Stimulated activated CD4-positive, alpha-beta T cell treated with anti-CD3 and anti-CD28 coated beads, Interleukin-15, amount 100 ng/mL, for 48 hours (primary cell): Measurements from ENCODE around the gene HSPA8.
"Not testable (repeated sequence)": the region's sequence is repeated elsewhere in the genome, so short reads cannot be mapped to it uniquely, and the experiment has no call there.

Experiments
- DNase-seq, 2 donors: peaks; one replicate each; pipeline ENCODE4 v3.0.0-alpha.2; 2020; ENCODE audit warnings: low read depth in 2 of 2

The HSPA8 gene

DNA sequence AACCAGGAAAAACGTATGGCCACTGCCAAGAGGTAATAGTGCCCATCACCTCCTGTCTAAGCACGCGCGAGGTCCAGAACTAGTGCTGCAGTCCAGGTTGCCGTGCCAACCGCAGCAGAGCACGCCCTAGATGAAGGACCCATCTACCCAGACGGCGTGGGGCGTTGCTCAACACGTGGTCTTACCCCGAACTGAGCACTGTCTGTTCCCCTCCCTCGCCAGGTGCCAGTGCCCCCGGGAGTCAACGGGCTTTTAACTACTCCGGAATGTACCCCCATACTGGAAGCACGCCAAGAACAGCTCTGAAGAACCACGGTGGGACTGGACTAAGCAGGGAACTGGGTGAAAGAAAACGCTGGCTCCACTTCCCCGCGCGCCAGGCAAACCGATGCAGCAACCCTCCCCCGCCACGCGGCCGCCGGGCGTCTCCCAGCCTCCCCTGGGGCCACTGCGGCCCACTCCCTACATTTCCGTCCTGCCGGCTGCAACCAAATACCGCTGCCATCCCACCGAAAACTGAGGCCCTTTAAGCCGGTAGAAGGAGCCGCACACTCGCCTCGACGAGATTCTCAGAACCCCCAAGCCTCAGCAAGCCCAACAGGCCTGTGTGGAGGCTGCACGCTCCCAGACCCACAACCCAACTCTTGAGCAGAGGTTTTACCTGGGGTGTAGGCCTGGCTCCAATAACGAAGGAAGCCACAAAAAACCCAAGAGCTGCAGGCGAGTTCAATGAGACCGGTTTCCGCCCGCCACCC, at the start of gene HSPA8:
TSS of gene HSPA8 (minus strand) at position 734 of the 755 bp plus-strand sequence. CDS start 812 bp downstream, outside the sequence.
- DNase-seq: peak; percentile 54 to 62

DNA sequence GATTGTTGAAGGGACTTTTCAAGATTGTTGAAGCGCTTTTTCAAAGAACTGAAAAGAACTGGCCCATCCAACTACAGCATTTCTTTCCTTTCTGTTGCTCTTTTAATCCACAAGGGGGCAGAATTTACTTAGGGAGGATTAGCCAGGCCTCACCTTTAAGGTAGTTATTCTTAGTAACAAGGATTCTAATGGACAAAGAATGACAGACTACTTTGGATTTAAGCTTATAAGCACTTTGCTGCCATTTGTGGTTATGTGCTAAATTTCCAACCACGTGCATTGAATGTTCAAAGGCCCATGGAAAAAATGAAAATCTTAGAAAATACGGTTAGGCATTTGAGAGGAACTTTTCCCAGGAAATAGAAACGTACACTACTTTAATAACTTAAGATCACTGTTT, 49.5 kb upstream of the HSPA8 start:
- DNase-seq: no peak

GRCh38 chr11:123110397-123110796, 48.5 kb upstream of the HSPA8 start:
- no peak for DNase-seq

DNA sequence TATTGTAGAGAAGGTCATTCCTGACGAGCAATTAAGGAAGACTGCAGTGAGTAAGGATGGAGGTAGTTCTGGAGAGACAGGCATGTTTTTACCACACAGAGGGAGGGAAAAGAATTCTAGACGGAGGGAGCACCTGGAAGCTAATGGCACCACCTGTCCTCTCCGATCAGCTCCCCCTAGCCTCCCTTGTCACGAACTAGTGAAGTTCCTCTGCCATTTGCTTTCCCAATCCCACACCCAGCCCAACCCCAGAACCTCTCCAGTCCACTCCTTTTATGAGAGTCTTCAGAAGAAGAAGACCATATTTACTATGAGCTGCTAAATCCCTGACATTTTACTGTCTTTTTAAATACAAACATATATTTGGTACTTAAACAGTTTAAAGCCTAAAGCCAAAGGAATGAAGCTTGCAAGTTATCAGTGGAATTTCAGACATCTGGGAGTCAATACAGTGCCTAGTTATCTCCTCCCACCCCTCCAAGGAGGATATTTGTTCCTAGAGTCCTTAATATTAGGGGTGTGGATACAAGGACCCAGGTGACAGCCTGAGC, 46.1 kb upstream of the HSPA8 start:
- no peak for DNase-seq

DNA sequence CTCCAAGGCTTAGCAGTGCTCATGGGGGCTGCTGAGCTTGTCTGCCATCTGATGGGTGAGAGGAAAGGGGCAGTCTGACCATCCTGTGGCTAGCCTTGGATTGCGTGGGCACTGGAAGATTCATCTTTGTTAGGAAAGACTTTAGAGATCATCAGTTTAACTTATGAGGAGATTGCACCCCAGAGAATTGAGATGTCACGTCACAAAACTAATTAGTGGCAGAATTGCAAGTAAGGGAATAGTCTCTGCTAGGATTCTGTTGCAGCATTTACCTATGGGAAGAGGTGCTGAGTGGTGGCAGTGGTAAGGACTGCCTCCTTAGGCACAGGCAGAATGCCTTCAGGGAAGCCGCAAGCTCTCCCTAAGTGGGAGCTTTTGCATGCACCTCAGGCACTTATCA, 42.8 kb upstream of the HSPA8 start:
- no peak for DNase-seq

DNA sequence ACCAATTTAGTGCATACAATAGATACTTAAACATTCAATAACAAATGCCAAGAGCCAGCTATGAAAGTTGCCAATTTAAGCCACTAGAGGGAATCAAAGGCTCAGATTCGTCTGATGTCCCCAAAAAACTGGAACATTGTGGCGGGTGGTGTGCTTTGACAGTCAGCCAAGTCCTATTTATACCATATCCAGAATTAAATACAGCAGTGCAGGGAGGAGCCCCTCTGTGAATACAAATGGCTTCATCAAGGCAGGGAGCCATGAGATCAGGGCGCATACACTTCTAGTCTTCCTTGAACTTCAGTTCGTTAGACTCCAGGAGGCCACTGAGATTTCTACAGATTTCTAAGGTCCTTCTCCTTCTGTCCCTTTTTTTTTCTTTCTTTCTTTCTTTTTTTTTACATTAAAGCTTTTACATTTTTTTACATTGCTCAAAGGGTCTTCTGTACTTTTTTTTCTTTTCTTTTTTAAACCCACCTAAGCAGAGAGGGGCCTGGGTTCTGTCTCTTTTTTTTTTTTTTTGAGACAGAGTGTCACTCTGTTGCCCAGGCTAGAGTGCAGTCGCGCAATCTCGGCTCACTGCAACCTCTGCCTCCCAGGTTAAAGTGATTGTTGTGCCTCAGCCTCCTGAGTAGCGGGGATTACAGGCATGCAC, 41.5 kb upstream of the HSPA8 start:
- no peak for DNase-seq

GRCh38 chr11:123100379-123101085, 38.6 kb upstream of the HSPA8 start:
- no peak for DNase-seq

DNA sequence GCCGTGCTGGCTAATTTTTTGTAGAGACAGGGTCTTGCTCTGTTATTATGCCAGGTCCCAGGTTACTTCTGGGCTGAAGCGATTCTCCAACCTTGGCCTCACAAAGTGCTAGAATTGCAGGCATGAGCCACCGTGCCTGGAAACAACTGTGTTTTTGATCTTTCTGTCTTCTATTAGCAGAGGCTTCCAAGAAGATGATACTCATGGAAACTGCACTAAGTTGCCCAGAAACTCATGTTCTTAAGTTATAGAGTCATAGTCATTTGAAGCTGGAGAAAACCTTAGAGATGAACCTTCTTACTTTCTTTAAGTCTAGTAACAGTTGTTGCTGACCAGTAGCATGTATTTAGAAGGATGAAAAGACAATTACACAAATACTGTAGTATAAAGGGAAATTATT, 37.1 kb upstream of the HSPA8 start:
- DNase-seq: no peak

GRCh38 chr11:123093739-123094138, 31.8 kb upstream of the HSPA8 start:
- no peak for DNase-seq

- DNase-seq: no peak
Measured at GRCh38 chr11:123091506-123091905, 29.6 kb upstream of the HSPA8 start.

DNA sequence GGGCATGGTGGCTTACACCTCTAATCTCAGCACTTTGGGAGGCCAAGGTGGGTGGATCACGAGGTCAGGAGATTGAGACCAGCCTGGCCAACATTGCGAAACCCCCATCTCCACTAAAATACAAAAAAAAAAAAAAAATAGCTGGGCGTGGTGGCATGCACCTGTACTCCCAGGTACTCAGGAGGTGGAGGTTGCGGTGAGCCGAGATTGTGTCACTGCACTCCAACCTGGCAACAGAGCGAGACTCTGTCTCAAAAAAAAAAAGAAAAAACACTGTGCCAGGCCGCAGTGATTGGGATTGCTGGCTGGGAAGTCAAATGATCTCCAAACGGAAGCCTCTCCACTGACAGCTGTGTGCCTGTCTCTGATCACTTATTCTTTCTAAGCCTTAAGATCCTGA, 28.2 kb upstream of the HSPA8 start:
- DNase-seq: not testable (repeated sequence)

GRCh38 chr11:123088896-123089295, 27.0 kb upstream of the HSPA8 start:
- not testable (repeated sequence) for DNase-seq

GRCh38 chr11:123087657-123088056, 25.7 kb upstream of the HSPA8 start:
- DNase-seq: not testable (repeated sequence)

DNA sequence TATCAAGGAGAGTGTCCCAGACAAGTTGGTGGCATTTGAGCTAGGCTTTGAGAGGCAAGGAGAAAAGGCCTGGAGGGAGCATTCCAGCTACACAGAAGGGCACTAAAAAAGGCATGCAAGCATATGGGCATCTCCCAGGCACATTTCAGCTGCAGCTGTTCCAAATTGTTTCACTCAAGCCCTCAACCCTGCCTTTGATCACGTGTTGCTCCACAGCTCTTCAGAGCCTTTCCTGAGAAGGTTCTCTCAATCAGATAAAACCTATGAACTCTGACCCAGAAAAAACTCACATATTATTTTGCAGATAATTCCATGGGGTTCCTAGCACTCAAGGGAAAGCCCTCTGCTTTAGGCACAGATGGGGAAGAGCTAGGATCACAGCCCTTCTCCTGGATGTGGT, 24.4 kb upstream of the HSPA8 start:
- DNase-seq: no peak

- no peak for DNase-seq
Measured at GRCh38 chr11:123085497-123085896, 23.6 kb upstream of the HSPA8 start.

DNA sequence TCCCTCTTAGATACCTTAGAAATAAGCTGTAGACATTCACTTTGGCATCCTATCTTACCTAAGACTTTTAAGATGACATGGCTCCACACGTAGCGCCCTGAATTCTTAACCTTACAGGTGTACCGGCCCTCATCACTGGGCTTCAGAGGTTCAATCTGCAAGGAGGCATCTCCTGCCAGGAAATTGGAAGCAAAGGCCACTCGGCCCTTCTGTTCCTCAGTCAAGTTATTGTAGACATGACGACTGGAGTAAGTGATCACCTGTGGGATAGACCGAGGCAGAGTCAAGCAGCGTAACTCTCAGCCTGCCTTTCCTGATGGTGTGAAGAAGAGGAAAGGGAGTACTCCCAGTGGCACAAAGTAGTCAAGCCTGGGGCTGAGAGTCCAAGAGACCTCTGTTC, 22.5 kb upstream of the HSPA8 start:
- DNase-seq: no peak

DNA sequence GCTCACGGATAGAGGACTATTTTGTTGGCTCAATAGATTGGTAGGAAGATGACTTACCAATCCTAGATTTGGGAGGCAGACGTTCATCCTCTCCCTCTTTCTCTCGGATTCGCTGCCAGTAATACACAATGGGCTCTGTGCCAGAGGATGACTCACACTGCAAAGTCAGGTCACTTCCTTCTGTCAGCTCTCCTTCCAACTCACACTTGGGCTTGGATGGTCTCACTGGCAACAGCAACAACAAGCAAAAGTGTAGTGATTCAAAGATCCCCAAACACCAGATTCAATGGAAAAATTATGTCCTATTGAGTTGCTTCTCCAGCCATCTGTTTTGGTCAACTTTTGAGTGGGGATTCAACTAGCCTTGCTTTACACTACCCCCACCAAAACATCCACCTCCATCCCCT, 21.7 kb upstream of the HSPA8 start:
- DNase-seq: peak; percentile 65 to 70

DNA sequence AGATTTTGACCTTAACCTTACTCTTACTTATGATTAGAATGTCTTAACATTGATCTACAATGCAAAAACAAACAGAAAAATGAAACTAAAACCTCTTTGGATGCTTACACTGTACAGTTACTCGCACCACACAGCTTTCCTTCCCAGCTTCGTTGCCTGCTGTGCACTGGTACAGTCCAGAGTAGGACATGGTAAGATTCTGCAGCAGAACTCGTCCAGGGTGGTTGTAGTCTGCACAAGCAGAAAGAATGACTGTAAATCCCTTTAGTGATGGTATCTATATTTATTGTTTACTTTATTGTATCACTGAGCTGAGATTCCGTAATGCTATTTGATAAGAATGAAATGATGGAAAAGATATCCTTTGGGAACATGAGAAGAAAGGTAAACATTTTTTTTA, 21.0 kb upstream of the HSPA8 start:
- DNase-seq: no peak

DNA sequence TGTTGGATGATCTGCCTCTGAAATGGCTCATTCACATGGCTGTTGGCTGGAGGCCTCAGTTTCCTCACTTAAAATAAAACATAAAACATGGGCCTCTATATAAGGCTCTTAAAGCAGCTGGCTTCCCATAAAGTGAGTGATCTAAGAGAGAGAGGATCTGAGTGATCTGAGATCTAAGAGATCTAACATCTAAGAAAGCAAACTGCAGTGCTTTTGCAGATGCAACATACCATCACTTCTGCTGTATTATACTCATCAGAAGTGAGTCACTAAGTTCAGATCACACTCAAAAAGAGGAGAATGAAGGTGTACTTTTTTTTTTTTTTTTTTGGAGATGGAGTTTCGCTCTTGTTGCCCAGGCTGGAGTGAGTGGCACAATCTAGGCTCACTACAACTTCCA, 18.1 kb upstream of the HSPA8 start:
- no peak for DNase-seq

- DNase-seq: no peak
Measured at GRCh38 chr11:123076484-123076883, 14.5 kb upstream of the HSPA8 start.

DNA sequence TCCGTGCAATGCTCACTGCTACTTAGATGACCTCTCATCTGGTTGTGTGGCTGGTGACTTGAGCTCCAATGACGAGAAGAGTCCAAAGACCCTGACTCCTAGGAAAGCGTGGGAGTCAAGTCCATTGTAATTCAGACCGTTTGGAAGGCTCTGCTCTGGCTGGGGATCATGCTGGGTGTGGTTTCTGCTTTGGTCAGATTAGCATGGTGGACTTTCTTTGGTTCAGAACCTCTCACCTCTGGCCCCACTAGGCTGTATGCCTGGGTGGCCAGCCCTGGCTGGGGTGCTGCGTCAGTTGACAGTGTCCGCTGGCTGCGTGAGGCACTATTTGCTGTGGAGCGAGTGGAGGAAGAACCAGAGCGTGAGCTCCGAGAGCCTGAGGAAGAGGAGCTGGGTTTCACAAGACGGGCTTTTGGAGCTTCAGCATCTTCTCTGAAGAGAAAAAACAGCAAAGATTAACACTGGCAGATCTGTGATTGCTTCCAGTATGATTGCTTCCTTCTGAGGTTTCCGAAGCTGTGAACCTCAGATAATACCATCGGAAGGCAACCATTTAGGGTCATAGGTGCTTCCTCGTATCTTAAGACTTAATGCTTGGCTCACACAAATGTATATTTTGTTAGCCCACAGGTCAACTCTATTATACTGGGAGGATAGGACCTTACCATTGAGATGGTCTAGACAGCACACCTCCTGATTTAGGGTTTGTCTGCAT, 11.6 kb upstream of the HSPA8 start:
- no peak for DNase-seq

DNA sequence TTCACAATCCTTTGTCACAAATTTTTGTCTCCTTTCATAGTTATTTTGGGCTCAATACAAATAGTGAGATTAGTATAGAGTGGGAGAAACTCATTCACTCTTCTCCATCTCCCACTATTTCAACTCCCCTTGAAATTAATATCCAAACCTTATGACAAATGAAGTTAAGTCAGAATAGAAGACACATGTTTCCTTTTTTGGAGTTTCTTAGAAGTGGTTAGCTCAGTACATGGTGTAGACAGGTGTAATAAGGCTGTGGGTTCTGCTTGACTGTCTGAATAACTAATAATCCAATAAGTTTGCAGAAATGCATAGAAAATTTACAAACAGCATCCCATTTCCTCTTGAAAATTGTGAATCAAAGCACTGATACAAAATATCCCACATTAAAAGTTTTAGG, 10.8 kb upstream of the HSPA8 start:
- DNase-seq: no peak
